ENCODE measurements around the gene TMEM209.
A peak's percentile ranks its signal among the peaks of the same experiment; 100 is the strongest.
"Not testable (repeated sequence)": the region's sequence is repeated elsewhere in the genome, so short reads cannot be mapped to it uniquely, and the experiment has no call there.

TMEM209 gene

DNA sequence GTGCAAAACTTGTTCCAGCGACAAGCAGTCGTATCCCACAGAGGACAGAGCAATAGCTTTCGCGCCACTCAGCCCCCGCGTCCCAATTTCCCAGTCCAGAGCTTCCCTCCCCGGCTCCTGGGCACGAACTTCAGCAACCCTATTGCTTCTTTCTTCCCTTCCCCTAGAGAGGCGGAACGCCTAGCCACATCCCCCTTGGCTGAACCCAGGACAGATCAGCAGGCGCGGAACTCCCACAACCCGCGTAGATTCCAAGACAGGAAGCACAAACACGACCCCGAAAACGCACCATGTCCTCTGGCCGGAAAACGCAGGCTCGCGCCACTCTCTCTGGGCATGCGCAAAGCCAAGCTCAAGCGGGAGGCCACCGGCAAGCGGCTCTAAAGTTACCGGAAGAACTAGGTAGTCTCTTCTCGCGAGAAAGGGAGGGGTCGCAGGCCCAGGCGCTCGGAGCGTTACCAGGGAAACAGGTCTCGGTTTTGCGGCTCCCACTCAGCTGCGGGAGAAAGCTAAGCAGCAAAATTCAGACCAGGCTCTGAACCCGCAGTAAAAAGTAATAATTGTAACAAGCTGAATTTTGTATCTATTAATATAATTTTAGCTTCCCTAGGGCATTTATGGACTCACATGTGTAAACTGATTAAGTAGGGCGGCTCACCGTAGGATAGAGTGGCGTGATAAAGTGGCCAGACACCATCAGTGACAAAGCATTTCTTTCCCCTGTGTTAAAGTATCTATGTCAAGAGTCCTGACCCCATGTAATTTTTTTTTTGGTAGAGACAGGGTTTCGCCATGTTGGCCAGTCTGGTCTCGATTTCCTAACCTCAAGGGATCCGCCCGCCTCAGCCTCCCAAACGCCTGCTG, at the start of gene TMEM209:
TSS of gene TMEM209 (minus strand) at position 323 of the 864 bp plus-strand sequence. CDS start at position 292, 31 bp downstream.
- DNase-seq = peak; percentile 98 to 100 (median 99)

DNA sequence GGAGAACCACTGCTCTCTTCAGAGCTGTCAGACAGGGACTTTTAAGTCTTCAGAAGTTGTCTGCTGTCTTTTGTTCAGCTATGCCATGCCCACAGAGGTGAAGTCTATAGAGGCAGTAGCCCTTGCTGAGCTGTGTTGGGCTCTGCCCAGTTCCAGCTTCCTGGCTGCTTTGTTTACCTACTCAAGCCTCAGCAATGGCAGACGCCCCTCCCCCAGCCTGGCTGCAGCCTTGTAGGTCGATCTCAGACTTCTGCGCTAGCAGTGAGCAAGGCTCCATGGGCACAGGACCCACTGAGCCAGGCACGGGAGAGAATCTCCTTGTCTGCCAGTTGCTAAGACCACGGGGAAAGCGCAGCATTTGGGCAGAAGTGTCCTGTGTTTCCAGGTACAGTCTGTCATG, 49.3 kb upstream of the TMEM209 start:
- DNase-seq = no peak

DNA sequence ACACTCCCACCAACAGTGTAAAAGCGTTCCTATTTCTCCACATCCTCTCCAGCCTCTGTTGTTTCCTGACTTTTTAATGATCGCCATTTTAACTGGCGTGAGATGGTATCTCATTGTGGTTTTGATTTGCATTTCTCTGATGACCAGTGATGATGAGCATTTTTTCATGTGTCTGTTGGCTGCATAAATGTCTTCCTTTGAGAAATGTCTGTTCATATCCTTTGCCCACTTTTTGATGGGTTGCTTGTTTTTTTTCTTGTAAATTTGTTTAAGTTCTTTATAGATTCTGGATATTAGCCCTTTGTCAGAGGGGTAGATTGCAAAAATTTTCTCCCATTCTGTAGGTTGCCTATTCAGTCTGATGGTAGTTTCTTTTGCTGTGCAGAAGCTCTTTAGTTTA, 44.4 kb upstream of the TMEM209 start:
- DNase-seq = not testable (repeated sequence)

DNA sequence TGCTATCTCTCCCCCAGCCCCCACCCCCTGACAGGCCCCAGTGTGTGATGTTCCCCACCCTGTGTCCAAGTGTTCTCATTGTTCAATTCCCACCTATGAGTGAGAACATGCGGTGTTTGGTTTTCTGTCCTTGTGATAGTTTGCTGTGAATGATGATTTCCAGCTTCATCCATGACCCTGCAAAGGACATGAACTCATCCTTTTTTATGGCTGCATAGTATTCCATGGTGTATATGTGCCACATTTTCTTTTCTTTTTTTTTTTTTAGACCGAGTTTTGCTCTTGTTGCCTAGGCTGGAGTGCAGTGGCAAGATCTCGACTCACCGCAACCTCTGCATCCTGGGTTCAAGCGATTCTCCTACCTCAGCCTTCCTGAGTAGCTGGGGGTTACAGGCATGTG, 43.6 kb upstream of the TMEM209 start:
- DNase-seq = not testable (repeated sequence)

DNA sequence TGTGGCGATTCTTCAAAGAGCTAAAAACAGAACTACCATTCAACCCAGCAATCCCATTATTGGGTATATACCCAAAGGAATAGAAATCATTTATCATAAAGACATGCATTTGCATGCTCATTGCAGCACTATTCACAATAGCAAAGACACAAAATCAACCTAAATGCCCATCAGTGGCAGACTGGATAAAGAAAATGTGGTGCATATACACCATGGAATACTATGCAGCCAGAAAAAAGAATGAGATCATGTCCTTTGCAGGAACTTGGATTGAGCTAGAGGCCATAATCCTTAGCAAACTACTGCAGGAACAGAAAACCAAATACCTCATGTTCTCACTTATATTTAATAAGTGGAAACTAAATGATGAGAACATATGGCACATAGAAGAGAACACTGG, 41.3 kb upstream of the TMEM209 start:
- not testable (repeated sequence) for DNase-seq

DNA sequence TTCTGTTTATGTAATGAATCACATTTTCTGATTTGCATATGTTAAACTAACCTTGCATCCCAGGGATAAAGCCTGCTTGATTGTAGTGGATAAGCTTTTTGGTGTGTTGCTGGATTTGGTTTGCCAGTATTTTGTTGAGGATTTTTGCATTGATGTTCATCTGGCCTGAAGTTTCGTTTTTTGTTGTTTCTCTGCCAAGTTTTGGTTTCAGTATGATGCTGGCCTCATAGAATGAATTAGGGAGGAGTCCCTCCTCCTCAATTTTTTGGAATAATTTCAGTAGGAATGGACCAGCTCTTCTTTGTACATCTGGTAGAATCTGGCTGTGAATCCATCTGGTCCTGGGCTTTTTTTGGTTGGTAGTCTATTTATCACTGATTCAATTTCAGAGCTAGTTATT, 38.3 kb upstream of the TMEM209 start:
- DNase-seq = peak; percentile 7 to 36 (median 9)

DNA sequence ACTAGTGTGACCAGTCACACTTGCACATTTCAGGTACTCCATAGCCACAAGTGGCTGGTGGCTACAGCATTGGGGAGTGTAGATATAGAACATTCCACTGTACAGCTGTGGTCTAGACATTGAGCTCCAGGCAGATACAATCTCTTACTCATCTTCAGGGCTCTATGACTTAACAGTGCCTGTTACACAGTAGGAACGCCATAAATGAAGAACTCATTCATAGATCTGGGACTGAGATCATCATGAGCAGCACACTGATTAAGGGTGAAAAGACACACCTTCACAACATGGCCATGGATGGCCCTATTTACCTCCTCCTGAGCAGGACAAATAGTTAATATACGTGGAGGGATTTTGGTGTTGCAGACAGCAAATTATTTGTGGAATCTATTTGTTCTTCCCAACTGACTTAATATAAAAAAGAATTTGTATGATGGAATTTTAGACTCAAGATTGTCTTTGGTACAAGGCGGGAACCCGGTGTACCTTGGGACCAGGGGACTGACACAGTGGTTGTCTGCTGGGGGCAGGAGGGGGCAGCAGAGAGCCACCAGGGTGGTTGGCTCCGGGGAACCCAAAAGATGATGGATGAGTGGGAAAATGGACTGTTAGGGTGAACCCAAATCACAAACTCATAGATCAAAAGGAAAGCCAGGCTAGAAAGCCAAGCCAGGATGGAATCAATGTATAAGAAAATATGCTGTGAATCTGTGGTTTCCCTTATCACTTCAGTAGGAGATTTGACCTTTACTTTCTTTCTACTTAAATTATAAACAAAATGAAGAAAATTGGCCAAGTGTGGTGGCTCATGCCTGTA, 37.2 kb upstream of the TMEM209 start:
- peak; percentile 55 to 82 (median 71) for DNase-seq

DNA sequence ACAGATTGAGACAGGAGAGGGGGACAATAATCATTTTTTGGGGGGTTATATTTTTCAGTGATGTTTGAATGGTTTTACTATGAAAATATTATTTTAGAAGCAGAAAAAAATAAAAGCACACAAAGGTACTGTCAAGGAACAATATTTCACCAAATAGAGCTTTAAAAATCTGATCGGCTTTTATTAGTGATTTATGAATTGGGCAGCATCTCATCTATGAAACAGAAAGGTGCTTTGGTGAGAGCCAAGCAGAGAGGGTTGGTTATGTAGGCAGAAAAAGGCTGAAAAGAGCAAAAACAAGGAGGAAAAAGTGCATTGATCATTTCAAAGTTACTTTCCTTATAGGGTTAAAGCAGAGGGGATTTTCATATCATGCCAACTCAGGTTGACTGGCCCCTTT, 35.0 kb upstream of the TMEM209 start:
- no peak for DNase-seq

DNA sequence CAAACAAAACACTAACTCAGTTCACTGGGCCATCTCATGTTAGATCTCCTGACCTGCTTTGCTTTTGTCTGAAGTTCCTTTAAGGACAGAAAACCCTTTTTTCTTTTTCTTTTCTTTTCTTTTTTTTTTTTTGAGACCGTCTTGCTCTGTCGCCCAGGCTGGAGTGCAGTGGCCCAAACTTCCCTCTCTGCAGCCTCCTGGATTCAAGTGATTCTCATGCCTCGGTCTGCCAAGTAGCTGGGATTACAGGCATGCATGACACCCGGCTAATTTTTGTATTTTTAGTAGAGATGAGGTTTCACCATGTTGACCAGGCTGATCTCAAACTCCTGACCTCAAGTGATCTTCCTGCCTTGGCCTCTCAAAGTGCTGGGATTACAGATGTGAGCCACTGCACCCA, 31.2 kb upstream of the TMEM209 start:
- not testable (repeated sequence) for DNase-seq

DNA sequence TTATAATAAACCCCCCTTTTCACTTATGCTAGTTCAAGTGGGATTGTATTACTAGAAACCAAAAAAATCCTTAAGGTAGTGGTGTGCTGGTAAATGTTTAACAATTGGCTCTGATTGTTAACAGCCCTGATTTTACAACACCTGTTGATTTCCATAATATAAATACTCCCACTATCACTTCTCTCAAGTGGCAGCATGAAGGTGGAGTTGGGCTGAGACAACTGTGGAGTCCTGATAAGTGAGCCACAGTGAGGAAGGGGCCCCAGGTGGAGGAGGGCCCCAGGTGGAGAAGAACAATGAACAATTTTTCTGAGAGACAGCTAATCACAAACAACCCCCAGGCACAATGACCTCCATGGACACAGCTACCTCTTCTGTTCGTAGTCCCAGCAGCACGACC, 28.9 kb upstream of the TMEM209 start:
- DNase-seq = no peak

DNA sequence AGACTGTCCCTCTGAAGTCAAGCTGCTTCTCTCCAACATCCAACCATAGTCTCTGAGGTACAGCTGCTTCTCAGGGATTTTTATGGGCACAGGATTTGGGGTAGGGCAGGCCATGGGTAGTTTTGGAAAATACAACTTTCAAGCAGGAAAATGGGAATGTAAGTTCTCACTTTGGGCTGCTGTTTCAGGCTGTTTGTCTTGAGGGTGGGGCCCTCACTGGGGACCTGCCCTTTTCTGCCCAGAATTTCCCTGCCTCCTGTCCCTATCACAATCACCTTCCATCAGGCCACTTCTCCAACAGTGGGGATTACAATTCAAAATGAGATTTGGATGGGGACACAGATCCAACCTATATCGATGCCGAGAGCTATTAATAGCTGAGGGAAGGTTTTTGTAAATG, 27.0 kb upstream of the TMEM209 start:
- no peak for DNase-seq

DNA sequence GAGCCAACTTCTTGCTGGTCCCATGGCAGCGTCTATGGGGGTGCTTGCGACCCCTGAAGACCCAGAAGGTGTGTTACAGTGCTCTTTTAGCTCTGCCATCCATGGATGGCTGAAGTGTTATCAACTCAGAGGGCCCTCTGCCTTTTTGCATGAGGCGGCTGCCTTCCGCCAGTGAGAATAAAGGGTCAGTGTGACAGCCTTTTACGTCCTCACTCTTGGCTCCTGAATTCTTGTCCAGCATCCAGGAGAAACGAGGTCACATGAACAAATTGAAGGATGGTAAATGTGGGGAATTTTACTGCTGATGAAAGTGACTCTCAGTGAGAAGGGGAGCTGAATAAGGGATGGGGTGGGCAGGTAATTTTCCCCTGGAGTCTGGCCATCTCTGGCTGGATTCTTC, 26.6 kb upstream of the TMEM209 start:
- no peak for DNase-seq

DNA sequence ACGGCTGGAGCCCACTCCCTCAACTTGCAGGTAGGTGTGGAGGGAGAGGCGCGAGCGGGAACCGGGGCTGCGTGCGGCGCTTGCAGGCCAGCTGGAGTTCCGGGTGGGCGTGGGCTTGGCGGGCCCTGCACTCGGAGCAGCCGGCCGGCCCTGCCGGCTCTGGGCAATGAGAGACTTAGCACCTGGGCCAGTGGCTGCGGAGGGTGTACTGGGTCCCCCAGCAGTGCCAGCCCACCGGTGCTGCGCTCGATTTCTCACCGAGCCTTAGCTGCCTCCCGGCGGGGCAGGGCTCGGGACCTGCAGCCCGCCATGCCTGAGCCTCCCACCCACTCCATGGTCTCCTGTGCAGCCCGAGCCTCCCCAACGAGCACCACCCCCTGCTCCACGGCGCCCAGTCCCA, 24.8 kb upstream of the TMEM209 start:
- not testable (repeated sequence) for DNase-seq

DNA sequence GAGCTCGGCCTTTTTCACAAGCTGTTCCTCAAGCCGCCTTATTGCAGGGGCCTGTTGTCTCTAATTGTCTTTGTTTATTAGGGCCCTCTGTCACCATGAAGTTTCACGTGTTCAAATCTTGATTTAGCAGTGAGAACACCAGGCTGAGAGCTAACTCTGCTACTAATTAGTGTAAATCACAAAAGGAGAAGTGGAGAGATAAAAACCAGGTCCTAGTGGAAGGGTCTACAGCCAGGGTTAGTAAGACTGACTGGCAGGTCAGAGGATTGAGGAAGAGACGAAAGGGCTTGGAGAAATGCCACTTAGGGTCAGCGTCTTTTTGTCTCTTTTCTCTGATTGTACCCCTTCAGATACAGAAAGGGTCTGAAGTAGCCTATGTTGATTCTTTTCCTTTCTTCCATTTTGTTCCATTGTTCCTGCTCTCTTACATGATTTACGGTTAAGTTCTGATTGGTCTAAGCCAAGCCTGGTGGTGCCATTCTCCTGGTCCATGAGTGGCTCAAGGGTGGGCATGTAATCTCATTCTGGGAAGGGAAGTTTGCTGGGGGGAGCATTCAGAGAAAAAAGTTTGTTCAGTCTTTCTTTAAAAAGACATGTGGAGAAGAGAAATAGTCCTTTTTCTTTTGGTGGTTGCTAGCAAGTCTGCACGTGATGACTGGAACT, 23.8 kb upstream of the TMEM209 start:
- DNase-seq = no peak

DNA sequence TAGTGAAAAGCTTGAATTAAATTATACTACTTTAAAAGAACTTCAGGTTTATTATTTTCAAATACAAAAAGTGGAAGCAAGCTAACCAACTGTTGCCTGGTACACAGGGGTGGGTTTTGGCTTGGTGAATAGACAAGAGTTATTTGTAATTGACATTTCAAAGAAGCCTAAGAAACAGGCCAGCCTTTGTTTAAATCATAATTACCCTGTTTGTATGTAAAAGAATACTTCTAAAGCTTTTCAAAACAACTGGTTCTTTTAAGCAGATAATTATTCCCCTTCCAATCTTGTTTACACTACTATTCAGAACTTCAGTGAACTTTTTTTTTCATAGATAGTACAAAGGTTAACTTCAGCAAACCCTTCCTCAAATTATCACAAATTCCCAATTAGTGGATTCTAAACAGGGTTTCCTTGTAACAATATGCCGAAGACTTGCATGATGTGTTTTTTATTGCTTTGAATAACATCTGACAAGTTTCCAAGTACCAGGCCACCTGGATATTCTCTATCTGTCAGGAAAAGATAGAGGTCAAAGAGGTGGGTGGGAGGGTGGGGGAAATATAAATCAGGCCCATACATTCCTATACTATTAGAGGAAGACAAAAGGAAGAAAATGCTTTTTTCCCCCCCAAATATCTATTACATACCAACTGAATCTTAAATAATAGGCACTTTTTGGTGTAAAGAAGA, 22.8 kb upstream of the TMEM209 start:
- DNase-seq = no peak

DNA sequence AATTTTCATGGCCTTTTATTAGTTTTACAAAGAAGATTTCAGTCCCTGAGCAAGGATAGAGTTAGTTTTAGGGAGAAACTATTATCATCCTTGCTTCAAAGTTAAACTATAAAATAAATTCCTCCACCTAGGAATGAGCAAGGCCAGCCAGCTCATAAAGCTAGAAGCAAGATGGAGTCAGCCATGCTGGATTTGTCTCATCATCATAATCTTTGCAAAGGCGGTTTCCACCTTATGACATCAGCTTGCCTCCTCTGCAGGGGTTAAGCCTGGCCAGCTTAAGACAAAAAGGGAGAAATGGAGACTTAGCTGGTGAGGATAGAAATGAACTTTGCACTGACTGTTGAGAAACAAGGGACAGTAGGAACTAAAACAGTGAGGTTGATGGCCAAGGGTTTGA, 21.1 kb upstream of the TMEM209 start:
- no peak for DNase-seq

DNA sequence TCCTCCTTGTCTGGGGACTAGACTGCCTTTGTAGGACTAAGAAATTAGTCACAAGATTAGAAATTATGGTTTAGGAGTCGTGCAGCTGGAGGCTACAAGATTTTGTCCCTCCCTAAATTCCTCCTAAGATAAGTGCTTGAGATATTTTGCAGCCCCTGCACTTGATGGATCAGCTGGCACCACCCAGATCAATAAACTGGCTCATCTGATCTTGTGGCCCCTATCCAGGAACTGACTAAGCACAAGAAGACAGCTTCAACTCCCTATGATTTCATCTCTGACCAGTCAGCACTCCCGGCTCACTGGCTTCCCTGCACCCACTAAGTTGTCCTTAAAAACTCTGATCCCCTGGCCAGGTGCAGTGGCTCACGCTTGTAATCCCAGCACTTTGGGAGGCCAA, 19.7 kb upstream of the TMEM209 start:
- not testable (repeated sequence) for DNase-seq

DNA sequence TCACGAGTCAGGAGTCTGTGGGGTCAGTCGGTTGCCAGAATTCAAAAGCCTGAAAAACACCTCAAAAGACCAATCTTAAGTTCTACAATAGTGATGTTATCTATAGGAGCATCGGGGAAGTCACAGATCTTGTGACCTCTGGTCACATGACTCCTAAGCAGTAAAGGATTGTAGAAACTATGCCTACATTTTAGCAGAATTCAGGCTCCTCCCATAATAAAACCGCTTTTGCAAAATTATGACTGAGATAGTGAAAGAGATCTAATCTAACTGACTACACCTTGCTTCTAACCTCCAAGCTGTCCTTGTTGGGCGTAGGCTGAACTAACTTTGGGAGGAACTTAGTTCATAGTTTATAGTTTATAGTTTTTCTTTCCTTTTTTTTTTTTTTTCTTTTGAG, 19.0 kb upstream of the TMEM209 start:
- DNase-seq = no peak

DNA sequence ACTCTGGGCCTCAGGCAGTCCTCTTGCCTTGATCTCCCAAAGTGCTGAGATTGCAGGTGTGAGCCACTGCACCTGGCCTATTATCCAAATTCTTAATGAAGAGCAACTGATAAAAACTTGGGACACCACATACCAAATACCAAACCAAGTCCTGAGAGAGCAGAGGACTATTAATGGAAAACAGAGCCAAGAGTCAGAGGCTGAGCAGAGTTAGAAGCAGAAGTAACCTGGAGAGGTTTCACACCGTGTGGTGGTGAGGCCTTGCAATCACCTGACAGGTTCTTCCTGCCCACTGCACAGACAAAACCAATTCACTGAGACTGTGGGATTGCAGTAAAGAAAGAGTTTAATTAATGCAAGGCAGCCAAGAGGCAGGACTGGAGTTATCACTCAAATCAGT, 18.4 kb upstream of the TMEM209 start:
- DNase-seq = no peak

DNA sequence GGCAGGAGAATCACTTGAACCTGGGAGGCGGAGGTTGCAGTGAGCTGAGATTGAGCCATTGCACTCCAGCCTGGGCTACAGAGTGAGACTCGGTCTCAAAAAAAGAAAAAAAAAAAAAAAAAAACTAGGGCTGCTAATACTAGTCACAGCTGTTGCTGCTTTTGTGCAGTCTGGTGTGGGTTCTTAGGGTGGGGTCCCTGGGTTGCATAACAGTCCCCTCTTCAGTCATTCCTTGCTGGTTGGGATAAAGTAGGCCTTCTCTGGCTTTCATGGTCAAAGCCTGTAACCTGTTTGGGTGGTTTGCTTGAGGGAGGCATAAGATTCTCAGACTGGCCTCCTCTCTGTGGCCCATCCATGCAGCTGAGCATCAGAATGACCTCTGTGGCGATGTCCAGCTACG, 16.5 kb upstream of the TMEM209 start:
- DNase-seq = no peak

DNA sequence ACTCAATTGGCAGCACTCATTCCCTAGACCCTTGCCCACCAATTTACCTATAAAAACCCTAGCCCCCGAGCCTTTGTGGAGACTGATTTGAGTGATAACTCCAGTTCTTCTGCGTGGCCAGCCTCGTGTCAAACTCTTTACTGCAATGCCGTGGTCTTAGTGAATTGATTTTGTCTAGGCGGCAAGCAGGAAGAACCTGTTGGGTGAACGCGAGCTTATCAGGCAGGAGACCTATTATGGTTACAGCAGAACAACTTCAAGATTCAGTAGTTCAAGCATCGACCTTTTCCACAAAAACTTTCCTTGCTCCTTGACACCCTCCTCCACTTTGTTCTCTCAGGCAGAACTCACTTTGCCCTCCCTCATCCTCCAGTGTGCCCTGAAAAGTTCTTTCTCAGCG, 14.7 kb upstream of the TMEM209 start:
- no peak for DNase-seq

DNA sequence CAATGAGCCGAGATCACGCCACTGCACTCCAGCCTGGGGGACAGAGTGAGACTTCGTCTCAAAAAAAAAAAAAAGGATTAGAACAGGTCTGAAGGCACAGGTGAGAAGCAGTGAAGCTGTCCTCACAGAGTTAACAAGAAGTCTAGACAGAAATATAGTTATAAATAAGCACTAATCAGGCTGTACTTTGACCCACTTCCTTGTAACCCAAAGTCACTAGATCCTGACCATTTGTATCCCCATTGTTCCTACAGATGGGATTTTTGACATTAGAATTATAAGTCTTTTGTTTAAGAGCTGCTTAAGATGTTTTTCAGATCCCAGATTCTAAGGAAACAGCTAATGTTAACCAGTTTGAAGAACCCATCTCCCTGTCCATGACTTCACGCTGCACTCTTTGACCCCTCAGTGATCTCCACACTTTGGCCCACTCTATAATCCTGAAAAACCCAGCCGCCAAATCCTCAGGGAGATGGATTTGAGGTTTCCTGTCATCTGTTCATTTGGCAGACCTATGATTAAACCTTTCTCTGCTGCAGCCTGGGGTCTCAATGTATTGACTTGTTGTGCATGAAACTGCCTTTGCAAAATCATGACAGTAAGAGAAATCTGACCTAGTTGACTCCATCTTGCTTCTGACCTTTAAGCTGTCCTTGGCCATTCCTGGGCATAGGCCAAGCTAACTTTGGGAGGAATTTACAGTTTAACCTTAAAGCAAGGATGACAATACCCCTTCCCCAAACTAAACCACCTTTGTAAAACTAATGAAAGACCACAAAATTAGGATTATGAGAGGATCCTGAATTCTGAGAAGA, 13.8 kb upstream of the TMEM209 start:
- no peak for DNase-seq
